Memory B cell (primary cell): ENCODE results near the gene LINS1.
"Not testable (repeated sequence)": the region's sequence is repeated elsewhere in the genome, so short reads cannot be mapped to it uniquely, and the experiment has no call there.

ENCODE experiments used
- ATAC-seq: fragments of 150-1000 bp; cut with Tn5 transposase; 2 replicates; pipeline ENCODE4 v1.10.0; 2021; ENCODE audit warnings: low read depth, mild to moderate bottlenecking, moderate library complexity
- DNase-seq, 2 donors: peaks; one replicate each; pipeline ENCODE4 v3.0.0; 2022; ENCODE audit warnings: low spot score in 2 of 2
- H3K27ac Mint-ChIP-seq: one replicate; pipeline ENCODE4 v1.8.0; 2022; ENCODE audit warnings: mild to moderate bottlenecking, moderate library complexity, mixed read lengths
- H3K27me3 Mint-ChIP-seq: one replicate; pipeline ENCODE4 v1.8.0; 2022; ENCODE audit warnings: mixed read lengths
- H3K36me3 Mint-ChIP-seq: one replicate; pipeline ENCODE4 v1.8.0; 2022; ENCODE audit warnings: mild to moderate bottlenecking, mixed read lengths
- H3K4me1 Mint-ChIP-seq: one replicate; pipeline ENCODE4 v1.8.0; 2022; ENCODE audit warnings: mixed read lengths
- H3K4me3 Mint-ChIP-seq: one replicate; pipeline ENCODE4 v1.8.0; 2022; ENCODE audit warnings: mild to moderate bottlenecking, moderate library complexity, mixed read lengths
- H3K9me3 Mint-ChIP-seq: one replicate; pipeline ENCODE4 v1.8.0; 2022; ENCODE audit warnings: mixed read lengths

Gene LINS1

DNA sequence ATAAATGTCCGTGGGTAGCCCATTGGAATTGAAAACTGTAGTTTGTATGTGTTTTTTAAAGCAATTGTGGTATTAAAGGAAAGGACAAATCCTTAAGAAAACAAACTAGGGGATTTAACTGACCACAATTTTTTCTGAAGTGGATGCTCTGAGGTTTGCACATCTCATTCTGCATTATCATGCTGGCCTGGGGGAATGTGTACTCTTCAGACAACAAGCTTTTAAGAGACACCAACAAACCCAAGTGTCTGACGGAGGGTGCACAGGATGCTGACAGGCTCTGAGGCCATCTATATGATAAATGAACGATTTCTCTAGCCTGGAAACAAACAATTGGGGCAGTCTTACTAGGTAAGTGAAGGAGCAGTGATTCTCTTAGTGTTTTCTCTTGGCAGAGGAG, 9.1 kb downstream of the LINS1 start:
- no peak for ATAC-seq
- DNase-seq: no peak
- peaks cover 14% of the 10 kb centered on the region for H3K36me3 Mint-ChIP-seq
- peaks cover 2% of the 10 kb centered on the region for H3K9me3 Mint-ChIP-seq
- no peak overlapping the region for H3K4me3 Mint-ChIP-seq
- H3K27me3 Mint-ChIP-seq: no peaks in the 10 kb centered on the region
- H3K27ac Mint-ChIP-seq: no peak overlapping the region
- peaks cover 16% of the 10 kb centered on the region for H3K4me1 Mint-ChIP-seq

DNA sequence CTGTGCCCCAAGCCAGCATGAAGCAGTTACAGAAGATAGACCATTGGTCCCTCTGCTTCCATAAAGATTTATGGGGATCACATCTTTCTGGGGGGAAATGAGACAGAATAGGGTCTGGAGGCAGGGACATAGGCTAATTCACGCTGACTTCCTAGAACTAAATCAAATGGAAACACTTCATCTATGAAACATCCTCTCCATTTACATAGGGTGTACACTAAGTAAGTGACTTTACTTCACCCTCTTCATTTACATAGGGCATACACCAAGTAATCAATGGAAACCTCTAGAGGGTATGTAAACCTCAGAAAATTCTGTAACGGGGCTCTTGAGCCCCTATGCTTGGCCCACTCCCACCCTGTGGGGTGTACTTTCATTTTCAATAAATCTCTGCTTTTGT, 10.1 kb downstream of the LINS1 start:
- ATAC-seq (no peak), DNase-seq (no peak)
- Mint-ChIP-seq H3K4me1 (peaks cover 10% of the 10 kb centered on the region), H3K4me3 (no peak overlapping the region), H3K9me3 (peaks cover 2% of the 10 kb centered on the region), H3K27me3 (no peaks in the 10 kb centered on the region), H3K27ac (no peak overlapping the region), H3K36me3 (peaks cover 16% of the 10 kb centered on the region)

DNA sequence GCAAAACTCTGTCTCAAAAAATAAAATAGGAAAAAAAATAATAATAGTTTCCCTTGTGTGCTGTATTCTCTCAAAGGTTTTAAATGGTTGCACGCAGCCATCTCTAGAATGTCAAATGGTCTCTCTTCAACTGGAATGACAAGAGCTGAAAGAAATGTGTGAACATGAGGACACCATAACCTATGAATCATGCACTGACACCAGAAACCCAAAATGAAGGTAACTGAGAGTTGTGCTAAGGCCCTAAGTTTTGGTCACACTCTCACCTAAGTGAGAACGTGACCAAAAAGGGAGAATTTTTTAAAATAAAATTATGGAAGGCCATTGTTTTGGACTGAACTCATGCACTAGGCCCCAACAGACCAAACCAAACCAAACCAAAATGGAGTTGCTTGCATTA, 10.8 kb downstream of the LINS1 start:
- not testable (repeated sequence) for H3K9me3 Mint-ChIP-seq, H3K27me3 Mint-ChIP-seq, ATAC-seq, H3K27ac Mint-ChIP-seq, H3K4me1 Mint-ChIP-seq, DNase-seq, H3K4me3 Mint-ChIP-seq
- peaks cover 16% of the 10 kb centered on the region for H3K36me3 Mint-ChIP-seq

DNA sequence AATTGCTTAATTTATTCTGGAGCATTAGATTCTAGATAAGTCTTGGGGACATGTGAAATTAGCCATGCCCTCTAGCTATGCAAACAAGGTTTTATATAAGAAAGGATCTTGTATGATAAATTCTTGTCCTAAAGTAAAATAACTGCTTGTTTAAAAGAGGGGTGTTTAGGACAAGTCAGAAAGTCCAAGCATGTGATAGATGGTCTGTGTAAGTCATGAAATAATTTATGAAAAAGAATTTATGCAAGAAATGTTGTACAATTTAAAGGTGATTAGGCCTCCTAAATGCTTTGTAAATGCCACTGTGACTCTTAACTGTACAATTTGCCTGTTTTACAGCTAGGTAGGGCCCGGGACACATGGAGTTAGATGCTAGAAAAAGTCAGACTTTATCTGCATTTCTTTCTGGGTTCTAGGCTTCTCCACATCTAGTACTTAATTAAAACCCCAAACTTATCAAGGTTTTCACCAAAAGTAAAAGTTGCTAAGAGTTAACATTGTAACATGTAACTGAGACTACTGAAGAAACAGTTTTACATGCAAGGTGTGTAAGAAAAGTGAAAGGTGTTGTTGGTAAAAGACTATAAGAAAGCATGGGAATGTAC, 13.2 kb downstream of the LINS1 start:
- peaks cover 18% of the 10 kb centered on the region for H3K36me3 Mint-ChIP-seq
- H3K4me3 Mint-ChIP-seq: no peak overlapping the region
- peaks cover 2% of the 10 kb centered on the region for H3K4me1 Mint-ChIP-seq
- ATAC-seq (no peak), DNase-seq (no peak)
- no peaks in the 10 kb centered on the region for H3K27me3 Mint-ChIP-seq
- no peak overlapping the region for H3K27ac Mint-ChIP-seq
- H3K9me3 Mint-ChIP-seq: peaks cover 2% of the 10 kb centered on the region

DNA sequence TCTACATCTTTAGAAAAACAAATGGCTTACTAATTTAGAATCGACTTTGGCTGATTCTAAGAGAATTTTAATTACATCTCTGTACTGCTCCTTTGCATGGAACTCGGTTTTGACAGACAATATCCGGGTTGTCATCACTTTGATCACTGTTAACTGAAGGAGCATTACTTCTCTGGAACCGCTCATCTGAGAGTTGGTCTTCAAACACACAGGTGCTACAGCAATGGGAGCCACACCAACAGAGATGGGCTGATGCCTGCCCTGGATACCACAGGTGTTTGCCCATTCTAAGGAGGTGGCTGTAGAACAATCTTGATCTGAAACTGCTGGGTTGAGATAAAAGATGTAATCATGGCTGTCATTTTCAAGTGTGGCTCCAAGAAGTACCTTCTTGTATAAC, 21.6 kb downstream of the LINS1 start:
- Mint-ChIP-seq H3K4me3 (no peak overlapping the region), H3K9me3 (peaks cover 9% of the 10 kb centered on the region), H3K4me1 (peaks cover 19% of the 10 kb centered on the region), H3K27me3 (no peaks in the 10 kb centered on the region), H3K36me3 (peaks cover 10% of the 10 kb centered on the region), H3K27ac (no peak overlapping the region)
- DNase-seq (no peak), ATAC-seq (no peak)

DNA sequence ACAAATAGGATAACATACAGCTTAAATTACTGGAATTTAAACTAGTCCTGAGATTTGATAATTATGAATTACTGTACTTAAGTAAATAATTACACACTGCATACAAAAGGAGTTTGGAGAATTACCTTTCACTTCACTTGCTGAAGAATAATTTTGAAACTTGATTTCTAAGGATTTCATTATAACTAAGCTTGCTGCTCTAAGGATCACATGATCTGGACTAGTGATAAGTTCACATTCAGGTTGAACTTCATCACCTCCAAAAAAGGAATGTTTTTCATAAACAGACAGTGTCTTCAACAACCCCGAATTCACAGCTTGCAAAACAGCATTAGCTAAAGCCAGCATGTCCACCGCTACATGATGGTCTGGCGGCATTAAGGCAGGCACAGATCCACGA, 28.5 kb downstream of the LINS1 start:
- Mint-ChIP-seq H3K27me3 (no peaks in the 10 kb centered on the region), H3K4me1 (peaks cover 5% of the 10 kb centered on the region), H3K4me3 (no peak overlapping the region), H3K36me3 (peaks cover 12% of the 10 kb centered on the region), H3K9me3 (no peaks in the 10 kb centered on the region), H3K27ac (no peak overlapping the region)
- no peak for ATAC-seq
- DNase-seq: no peak

DNA sequence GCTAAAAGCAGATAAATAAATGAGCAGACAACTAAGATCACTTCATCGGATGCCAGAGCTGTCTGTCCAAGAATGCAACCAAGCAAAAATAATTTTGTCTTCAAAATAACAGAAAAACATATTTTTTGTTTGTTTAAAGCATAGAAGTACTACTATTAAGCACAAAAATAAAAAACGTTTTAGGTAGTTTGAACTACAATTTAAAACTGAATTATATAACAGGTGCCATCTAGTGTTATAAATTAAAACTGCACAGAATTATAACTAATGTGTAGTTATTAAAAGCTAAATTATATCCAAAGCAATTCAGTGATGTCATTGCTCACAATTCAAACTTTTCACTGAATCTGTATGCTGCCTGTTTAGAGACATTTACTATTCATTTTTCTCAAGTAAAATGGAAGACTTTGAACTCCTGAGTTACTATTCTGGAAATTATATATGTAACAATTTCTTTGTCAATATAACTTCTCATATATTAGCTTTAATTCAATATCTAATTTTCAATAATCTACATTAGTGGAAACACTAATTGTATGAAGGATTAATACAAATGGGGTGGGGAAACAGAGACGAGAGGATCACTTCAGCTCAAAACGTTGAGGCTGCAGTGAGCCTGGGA, 29.5 kb downstream of the LINS1 start:
- Mint-ChIP-seq H3K36me3 (peaks cover 11% of the 10 kb centered on the region), H3K4me1 (peaks cover 5% of the 10 kb centered on the region), H3K4me3 (no peak overlapping the region), H3K27me3 (no peaks in the 10 kb centered on the region), H3K9me3 (no peaks in the 10 kb centered on the region), H3K27ac (no peak overlapping the region)
- ATAC-seq (no peak), DNase-seq (no peak)

DNA sequence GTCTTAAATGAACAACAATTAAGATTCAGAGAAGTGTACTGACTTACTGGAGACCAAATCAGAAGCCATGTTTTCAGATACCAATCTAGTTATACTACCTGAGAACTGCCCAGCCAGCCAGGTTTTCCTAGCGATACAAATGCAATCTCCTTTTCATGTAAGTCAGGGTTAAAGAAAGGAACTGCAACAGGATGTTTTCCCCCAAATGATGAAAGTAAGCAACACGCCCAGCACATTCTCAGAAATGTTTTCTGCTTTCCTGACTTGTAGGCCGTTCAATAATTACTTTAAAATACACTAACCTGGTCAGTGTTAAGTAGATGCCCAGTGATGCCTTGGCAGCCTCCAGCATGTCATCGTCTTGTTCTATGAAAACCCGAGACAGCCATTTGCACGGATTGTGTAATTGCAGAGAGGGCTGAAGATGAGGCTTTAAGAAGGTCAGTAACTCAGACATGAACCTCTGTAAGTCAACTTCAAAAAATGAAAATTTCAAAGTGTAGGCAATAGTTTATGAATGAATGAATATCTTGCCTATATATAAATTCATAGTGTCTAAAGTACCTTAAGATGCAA, 30.3 kb downstream of the LINS1 start:
- Mint-ChIP-seq H3K27ac (no peak overlapping the region), H3K4me3 (no peak overlapping the region), H3K36me3 (peaks cover 11% of the 10 kb centered on the region), H3K27me3 (no peaks in the 10 kb centered on the region), H3K9me3 (no peaks in the 10 kb centered on the region), H3K4me1 (peaks cover 5% of the 10 kb centered on the region)
- ATAC-seq (no peak), DNase-seq (no peak)

DNA sequence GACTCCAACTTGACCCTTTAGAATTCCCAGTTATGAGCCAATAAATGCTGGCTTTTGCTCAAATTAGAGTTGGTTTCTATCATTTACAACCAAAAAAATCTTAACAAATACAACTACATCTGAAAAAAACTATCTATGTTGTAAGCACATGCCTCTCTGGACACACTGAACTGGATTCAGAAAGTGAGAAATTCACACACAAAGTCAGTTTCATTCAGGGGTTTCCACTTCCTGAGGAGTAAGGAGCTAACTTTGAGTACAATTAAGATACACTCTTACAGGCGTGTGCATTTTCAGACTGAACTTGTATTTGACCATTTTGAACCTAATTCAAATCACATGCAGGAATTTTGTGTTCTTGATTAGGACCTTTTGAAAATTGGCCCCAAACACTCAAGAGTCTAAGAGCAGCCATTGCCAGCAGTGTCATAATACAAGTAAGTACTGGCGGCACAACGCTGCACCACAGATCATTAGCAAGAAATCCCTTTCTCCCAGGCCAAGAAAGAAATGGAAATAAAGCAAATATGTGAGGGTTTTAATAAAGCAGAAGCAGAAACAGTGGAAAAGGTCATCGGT, 31.2 kb downstream of the LINS1 start:
- peaks cover 2% of the 10 kb centered on the region for H3K4me1 Mint-ChIP-seq
- peak overlapping the region; percentile 65 for H3K27ac Mint-ChIP-seq
- ATAC-seq (no peak), DNase-seq (no peak)
- peaks cover 9% of the 10 kb centered on the region for H3K36me3 Mint-ChIP-seq
- H3K4me3 Mint-ChIP-seq: no peak overlapping the region
- H3K27me3 Mint-ChIP-seq: no peaks in the 10 kb centered on the region
- H3K9me3 Mint-ChIP-seq: no peaks in the 10 kb centered on the region

DNA sequence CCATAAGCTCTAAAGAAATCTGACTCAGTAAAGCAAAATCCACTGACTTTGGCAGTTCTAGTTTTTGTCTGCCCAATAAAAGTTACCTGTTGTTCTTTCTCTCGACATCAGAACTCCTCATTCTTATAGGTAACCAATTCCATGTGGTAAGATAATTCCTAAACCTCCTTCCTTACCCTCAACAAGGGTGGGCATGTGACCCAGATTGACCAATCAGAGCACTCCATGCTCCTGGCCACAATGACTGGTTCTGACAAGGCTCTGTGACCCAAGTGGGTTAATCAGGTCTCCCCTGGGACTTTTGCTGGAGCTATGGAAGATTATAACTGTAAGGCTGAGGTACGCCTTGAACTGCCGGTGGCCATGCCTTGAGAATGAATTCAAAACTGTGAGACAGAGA, 31.7 kb downstream of the LINS1 start:
- no peaks in the 10 kb centered on the region for H3K4me1 Mint-ChIP-seq
- H3K36me3 Mint-ChIP-seq: peaks cover 9% of the 10 kb centered on the region
- H3K27me3 Mint-ChIP-seq: no peaks in the 10 kb centered on the region
- ATAC-seq (no peak), DNase-seq (no peak)
- H3K27ac Mint-ChIP-seq: no peak overlapping the region
- no peak overlapping the region for H3K4me3 Mint-ChIP-seq
- H3K9me3 Mint-ChIP-seq: no peaks in the 10 kb centered on the region

DNA sequence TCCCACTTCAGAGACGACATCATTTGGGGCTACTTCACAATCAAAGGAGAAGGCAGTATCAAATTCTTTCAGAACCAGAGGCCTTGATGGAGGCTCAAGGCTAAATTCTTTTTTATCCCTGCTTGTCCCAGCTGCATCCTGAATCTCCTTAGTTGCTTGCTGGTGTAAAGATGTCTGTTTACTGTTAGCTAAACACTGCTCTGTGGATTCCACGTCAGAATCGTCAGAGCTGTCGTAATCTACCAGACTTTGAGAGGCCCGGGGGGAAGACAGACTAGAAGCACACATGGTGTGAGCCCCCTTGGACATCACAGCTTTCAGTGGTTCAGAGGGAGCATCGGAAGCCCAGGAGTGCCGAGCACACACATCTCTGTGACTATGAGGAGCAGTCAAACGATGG, 32.6 kb downstream of the LINS1 start:
- H3K9me3 Mint-ChIP-seq: no peaks in the 10 kb centered on the region
- no peak overlapping the region for H3K4me3 Mint-ChIP-seq
- H3K36me3 Mint-ChIP-seq: peaks cover 12% of the 10 kb centered on the region
- H3K27ac Mint-ChIP-seq: no peak overlapping the region
- DNase-seq (no peak), ATAC-seq (no peak)
- no peaks in the 10 kb centered on the region for H3K4me1 Mint-ChIP-seq
- H3K27me3 Mint-ChIP-seq: no peaks in the 10 kb centered on the region

DNA sequence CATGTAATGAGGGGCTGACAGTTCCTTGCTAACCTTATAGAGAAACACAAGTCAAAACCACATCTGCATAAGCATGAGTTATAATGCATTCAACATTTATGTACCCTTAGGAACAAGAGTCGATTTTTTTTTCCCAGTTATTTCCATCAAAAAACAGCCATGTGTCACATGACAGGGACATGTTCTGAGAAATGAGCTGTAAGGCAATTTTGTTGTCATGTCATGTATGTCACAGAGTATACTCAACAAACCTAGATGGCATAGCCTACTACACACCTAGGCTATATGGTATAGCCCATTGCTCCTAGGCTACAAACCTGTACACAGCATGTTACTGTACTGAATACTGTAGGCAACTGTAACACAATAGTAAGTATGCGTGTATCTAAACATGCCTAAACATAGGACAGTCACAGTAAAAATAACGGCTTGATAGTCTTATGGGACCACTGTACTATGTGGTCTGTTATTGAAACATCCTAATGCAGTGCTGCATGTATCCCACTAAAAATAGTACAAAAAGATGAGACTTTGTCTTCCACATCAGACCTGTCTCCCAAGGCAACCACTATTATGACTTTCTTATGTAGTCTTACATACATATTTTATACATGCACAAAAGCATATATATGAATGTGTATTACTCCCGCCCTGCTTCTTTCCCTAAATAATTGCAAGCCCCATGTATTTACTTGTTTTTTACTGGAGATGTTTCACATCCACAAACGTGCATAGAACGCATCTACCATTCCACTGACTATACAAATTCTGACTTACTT, 34.9 kb downstream of the LINS1 start:
- Mint-ChIP-seq H3K27ac (no peak overlapping the region), H3K27me3 (no peaks in the 10 kb centered on the region), H3K4me3 (no peak overlapping the region), H3K36me3 (peaks cover 19% of the 10 kb centered on the region), H3K9me3 (no peaks in the 10 kb centered on the region), H3K4me1 (no peaks in the 10 kb centered on the region)
- no peak for DNase-seq
- ATAC-seq: no peak

DNA sequence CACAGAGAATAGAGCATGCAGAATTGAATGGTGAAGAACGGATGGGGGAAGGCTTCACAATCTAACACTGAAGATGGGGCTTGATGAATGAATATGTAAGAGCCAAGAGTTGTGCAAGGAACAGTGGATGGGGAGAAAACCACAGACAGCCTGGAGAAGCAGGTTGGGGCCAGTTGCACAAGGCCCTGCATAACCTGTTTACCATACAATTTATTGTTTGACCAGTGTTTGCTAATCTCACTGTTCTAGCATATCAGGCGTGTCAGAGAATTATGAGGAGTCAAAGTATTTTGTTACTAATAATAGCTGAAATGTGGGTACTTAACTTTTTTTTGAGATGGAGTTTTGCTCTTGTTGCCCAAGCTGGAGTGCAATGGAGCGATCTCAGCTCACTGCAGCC, 36.4 kb downstream of the LINS1 start:
- no peaks in the 10 kb centered on the region for H3K9me3 Mint-ChIP-seq
- no peak for ATAC-seq
- no peak for DNase-seq
- no peak overlapping the region for H3K27ac Mint-ChIP-seq
- H3K4me1 Mint-ChIP-seq: no peaks in the 10 kb centered on the region
- no peaks in the 10 kb centered on the region for H3K27me3 Mint-ChIP-seq
- H3K36me3 Mint-ChIP-seq: peaks cover 24% of the 10 kb centered on the region
- no peak overlapping the region for H3K4me3 Mint-ChIP-seq

DNA sequence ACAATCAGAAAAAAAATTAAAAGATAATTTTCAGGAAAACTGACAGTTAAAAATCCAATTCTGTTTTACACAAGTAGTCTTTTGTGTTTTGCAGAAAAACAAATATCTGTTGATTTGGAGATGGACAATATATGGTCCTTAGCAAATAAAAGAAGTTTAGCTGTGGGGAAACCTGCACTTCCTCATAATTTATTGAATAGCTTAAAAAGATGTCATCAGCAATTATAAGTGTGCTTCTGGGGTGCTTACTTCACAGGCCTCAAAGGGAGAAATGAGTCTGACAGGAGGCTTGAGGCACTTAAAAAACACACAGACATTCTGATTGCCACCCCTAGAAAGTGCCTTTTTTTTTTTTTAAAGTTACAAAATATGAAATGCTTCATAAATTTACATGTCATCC, 41.7 kb downstream of the LINS1 start:
- DNase-seq (no peak), ATAC-seq (no peak)
- H3K27ac Mint-ChIP-seq: no peak overlapping the region
- H3K9me3 Mint-ChIP-seq: no peaks in the 10 kb centered on the region
- peaks cover 23% of the 10 kb centered on the region for H3K36me3 Mint-ChIP-seq
- H3K4me3 Mint-ChIP-seq: no peak overlapping the region
- no peaks in the 10 kb centered on the region for H3K4me1 Mint-ChIP-seq
- H3K27me3 Mint-ChIP-seq: no peaks in the 10 kb centered on the region
